NT2/D1 (cell line): ENCODE results near the gene PRRC1.

Experiments used
- SUZ12 ChIP-seq: IDR thresholded peaks from 2 replicates; pipeline ENCODE4 v1.6.1; 2011; ENCODE audit not compliant: insufficient read length, insufficient read depth; ENCODE audit errors: extremely low read depth
- YY1 ChIP-seq: IDR thresholded peaks from 2 replicates; pipeline ENCODE4 v1.6.1; 2011; ENCODE audit not compliant: insufficient read length, insufficient read depth
- ZNF274 ChIP-seq: IDR thresholded peaks from 2 replicates; pipeline ENCODE4 v1.6.1; 2011; ENCODE audit warnings: mild to moderate bottlenecking, low read depth, low read length

DNA sequence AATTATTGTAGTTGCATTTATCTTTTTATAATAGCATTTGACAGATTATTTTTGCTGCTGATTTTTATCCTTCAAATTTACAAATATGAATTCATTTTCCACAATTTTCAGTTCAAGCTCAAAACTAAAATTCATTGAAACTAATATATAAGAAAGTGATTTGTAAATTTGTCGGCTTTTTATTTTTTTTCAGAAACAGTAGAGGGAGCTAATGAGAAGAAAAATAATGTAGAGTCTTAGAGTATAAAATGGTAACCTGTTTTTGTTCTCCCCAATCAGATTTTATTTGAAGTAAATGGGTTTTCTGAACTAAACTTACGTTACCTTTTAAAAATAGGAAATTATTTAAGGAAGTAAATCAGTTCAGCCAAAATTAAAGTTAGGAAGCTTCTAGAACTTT, 19.2 kb downstream of the PRRC1 start:
- no peak for TF ChIP-seq YY1
- TF ChIP-seq ZNF274 = no peak
- TF ChIP-seq SUZ12 = no peak
